WTC11 (cell line): ENCODE results near the gene CDK5R2.

ENCODE experiments used
- ARID4B ChIP-seq: sonication (generic); formaldehyde crosslinking; IDR thresholded peaks from 2 replicates; pipeline ENCODE4 v1.8.0; 2023; ENCODE audit warnings: missing genetic modification reagents, mild to moderate bottlenecking, borderline replicate concordance
- ATF3 ChIP-seq: sonication (generic); formaldehyde crosslinking; conservative IDR thresholded peaks from 2 replicates; pipeline ENCODE4 v1.8.1; 2022; ENCODE audit warnings: mild to moderate bottlenecking, missing genetic modification reagents
- CTCF ChIP-seq: fragments of 200-600 bp; IDR thresholded peaks from 2 replicates; pipeline ENCODE4 v1.8.0; 2022; ENCODE audit warnings: antibody characterized with exemption
- ESRRA ChIP-seq: sonication (generic); formaldehyde crosslinking; IDR thresholded peaks from 2 replicates; pipeline ENCODE4 v1.8.1; 2022; ENCODE audit warnings: mild to moderate bottlenecking, missing genetic modification reagents, borderline replicate concordance
- PREB ChIP-seq: sonication (generic); formaldehyde crosslinking; IDR thresholded peaks from 2 replicates; pipeline ENCODE4 v1.8.1; 2022; ENCODE audit warnings: mild to moderate bottlenecking, missing genetic modification reagents, moderate library complexity, borderline replicate concordance
- SP1 ChIP-seq: sonication (generic); formaldehyde crosslinking; conservative IDR thresholded peaks from 2 replicates; pipeline ENCODE4 v1.8.1; 2022; ENCODE audit warnings: missing genetic modification reagents
- TP53 ChIP-seq: sonication (generic); formaldehyde crosslinking; IDR thresholded peaks from 2 replicates; pipeline ENCODE4 v1.8.1; 2023; ENCODE audit warnings: mild to moderate bottlenecking, missing genetic modification reagents
- ZNF121 ChIP-seq: sonication (generic); formaldehyde crosslinking; IDR thresholded peaks from 2 replicates; pipeline ENCODE4 v1.8.0; 2023; ENCODE audit warnings: missing genetic modification reagents
- ZNF263 ChIP-seq: sonication (generic); formaldehyde crosslinking; IDR thresholded peaks from 2 replicates; pipeline ENCODE4 v1.8.1; 2022; ENCODE audit warnings: low read depth, mild to moderate bottlenecking, moderate library complexity, missing genetic modification reagents

GRCh38 chr2:218991674-218992168, 32.3 kb downstream of the CDK5R2 start:
- TF ChIP-seq CTCF (no peak), ATF3 (CRISPR knock-in tag) (no peak), ZNF121 (CRISPR knock-in tag) (no peak), TP53 (CRISPR knock-in tag) (no peak), SP1 (no peak), ARID4B (CRISPR knock-in tag) (no peak), ZNF263 (CRISPR knock-in tag) (no peak), PREB (CRISPR knock-in tag) (no peak), ESRRA (CRISPR knock-in tag) (no peak)
